Neutrophil (primary cell): Measurements from ENCODE around the gene GRHPR.
"Not testable (repeated sequence)": the region's sequence is repeated elsewhere in the genome, so short reads cannot be mapped to it uniquely, and the experiment has no call there.

Experiments
- H3K27ac ChIP-seq: fragments of 200-600 bp; sonication (generic); 2 replicates; pipeline ENCODE4 v1.5.1; 2016; ENCODE audit warnings: mild to moderate bottlenecking, moderate library complexity
- H3K27me3 ChIP-seq: fragments of 200-600 bp; sonication (generic); 2 replicates; pipeline ENCODE4 v1.6.0; 2016; ENCODE audit warnings: mild to moderate bottlenecking
- H3K36me3 ChIP-seq: fragments of 200-600 bp; sonication (generic); 2 replicates; pipeline ENCODE4 v1.5.1; 2017
- H3K4me1 ChIP-seq, 2 experiments: fragments of 200-600 bp in 1 of 2; sonication (generic) in 1 of 2; 1 replicate in 1 of 2; 2 replicates in 1 of 2; pipeline versions ENCODE4 v1.5.1 to v1.6.1; 2013 to 2016; ENCODE audit warnings: low read depth in 1 of 2, low read length in 1 of 2, mild to moderate bottlenecking in 1 of 2, moderate library complexity in 1 of 2; ENCODE audit not compliant: control insufficient read depth in 1 of 2, insufficient read depth in 1 of 2
- H3K4me3 ChIP-seq, 2 experiments: fragments of 200-600 bp in 1 of 2; sonication (generic) in 1 of 2; 1 replicate in 1 of 2; 2 replicates in 1 of 2; pipeline ENCODE4 v1.5.1; 2013 to 2016; ENCODE audit warnings: low read depth in 1 of 2, low read length in 1 of 2, mild to moderate bottlenecking in 1 of 2, moderate library complexity in 1 of 2
- H3K9me3 ChIP-seq: fragments of 200-600 bp; sonication (generic); 2 replicates; pipeline ENCODE4 v1.5.1; 2016
- TF ChIP-seq, protein P1 (sequence below): fragments of 200-600 bp; sonication (generic); IDR thresholded peaks from 2 replicates; pipeline ENCODE4 v1.5.1; 2016; ENCODE audit warnings: antibody characterized with exemption

Gene GRHPR

DNA sequence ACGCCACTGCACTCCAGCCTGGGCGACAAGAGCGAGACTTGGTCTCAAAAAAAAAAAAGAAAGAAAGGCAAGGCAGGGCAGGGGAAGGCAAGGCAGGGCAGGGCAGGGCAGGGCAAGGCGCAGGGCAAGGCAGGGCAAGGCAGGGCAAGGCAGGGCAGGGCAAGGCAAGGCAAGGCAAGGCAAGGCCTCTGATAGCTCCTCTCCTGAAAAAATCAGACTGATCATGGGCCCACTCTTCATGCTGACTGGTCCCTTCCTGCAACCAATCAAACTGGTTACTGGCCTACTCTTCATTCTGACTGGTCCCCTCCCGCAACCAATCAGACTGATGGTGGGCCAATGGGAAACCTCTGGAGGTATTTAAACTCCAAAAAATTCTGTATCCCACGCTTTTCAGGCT is 46.1 kb downstream of the GRHPR start:
- Histone ChIP-seq H3K9me3 (no peaks in the 10 kb centered on the region), H3K36me3 (no peaks in the 10 kb centered on the region), H3K4me3 (no peak overlapping the region), H3K27ac (no peak overlapping the region), H3K27me3 (peaks cover 12% of the 10 kb centered on the region), H3K4me1 (peaks cover 21 to 23% of the 10 kb centered on the region in 2 experiments)
- TF ChIP-seq, protein P1, sequence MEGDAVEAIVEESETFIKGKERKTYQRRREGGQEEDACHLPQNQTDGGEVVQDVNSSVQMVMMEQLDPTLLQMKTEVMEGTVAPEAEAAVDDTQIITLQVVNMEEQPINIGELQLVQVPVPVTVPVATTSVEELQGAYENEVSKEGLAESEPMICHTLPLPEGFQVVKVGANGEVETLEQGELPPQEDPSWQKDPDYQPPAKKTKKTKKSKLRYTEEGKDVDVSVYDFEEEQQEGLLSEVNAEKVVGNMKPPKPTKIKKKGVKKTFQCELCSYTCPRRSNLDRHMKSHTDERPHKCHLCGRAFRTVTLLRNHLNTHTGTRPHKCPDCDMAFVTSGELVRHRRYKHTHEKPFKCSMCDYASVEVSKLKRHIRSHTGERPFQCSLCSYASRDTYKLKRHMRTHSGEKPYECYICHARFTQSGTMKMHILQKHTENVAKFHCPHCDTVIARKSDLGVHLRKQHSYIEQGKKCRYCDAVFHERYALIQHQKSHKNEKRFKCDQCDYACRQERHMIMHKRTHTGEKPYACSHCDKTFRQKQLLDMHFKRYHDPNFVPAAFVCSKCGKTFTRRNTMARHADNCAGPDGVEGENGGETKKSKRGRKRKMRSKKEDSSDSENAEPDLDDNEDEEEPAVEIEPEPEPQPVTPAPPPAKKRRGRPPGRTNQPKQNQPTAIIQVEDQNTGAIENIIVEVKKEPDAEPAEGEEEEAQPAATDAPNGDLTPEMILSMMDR: no peak

DNA sequence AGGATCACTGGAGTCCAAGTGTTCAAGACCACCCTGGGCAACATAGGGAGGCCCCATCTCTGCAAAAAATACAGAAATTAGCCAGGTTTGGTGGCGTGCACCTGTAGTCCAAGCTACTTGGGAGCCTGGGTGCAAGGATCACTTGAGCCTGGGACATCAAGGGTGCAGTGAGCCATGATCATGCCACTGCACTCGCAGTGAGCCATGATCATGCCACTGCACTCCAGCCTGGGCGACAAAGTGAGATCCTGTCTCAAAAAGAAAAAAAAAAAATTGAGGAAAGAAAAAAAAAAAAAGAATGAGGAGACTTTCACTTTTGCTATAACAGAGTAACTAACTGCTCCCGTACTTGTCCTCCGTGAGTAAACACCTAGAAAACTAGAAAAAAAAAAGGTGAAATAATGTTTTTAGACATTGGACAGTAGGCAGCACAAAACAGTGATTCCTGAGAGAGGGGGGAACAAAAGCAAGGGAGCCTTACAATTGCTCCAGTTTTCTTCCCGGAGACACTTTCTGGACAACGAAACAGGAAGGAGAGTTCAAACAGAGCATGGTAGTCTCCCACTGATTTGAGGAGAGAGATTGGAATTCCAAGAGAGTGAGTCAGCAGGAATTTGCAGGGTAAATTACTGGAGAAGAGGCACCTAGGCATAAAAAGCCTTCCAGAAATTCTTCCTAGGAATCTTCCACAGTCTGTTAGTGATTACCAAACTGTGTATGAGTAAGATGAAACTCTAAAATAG is 49.6 kb downstream of the GRHPR start:
- Histone ChIP-seq H3K36me3 (no peaks in the 10 kb centered on the region), H3K4me1 (peaks cover under 1 to 2% of the 10 kb centered on the region in 2 experiments), H3K9me3 (no peaks in the 10 kb centered on the region), H3K4me3 (no peak overlapping the region), H3K27ac (no peak overlapping the region), H3K27me3 (peaks cover 15% of the 10 kb centered on the region)
- TF ChIP-seq, protein P1: no peak

DNA sequence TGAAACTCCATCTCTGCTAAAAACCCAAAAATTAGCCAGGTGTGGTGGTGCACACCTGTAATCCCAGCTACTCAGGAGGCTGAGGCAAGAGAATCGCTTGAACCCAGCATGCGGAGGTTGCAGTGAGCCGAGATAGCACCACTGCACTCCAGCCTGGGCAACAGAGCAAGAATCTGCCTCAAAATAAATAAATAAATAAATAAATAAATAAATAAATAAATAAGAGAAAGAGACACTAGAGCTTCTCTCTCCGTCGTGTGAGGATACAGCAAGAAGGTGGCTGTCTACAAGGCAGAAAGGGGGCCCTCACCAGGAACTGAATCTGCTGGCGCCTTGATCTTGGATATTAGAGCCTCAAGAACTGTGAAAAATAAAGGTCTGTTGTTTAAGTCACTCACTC is 51.5 kb downstream of the GRHPR start:
- not testable (repeated sequence) for H3K9me3 ChIP-seq, H3K4me3 ChIP-seq, H3K27ac ChIP-seq, H3K4me1 ChIP-seq, H3K36me3 ChIP-seq
- peaks cover 31% of the 10 kb centered on the region for H3K27me3 ChIP-seq

DNA sequence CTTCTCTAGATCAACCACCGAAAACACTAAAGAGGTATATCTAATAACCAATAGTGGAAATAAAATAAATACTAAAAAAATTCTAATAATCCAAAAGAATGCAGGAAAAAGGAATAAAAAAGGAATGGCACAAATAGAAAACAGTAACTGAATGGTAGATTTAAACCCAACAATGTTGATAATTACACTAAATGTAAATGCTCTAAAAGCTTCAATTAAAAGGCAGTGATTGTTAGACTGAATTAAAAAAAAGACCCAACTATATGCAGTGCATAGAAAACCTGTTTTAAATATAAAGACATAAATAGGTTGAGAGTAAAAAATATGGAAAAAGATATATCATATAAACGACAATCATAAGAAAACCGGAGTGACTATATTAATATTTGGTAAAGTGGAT is 51.9 kb downstream of the GRHPR start:
- H3K27me3 ChIP-seq: peaks cover 31% of the 10 kb centered on the region
- TF ChIP-seq, protein P1: no peak

DNA sequence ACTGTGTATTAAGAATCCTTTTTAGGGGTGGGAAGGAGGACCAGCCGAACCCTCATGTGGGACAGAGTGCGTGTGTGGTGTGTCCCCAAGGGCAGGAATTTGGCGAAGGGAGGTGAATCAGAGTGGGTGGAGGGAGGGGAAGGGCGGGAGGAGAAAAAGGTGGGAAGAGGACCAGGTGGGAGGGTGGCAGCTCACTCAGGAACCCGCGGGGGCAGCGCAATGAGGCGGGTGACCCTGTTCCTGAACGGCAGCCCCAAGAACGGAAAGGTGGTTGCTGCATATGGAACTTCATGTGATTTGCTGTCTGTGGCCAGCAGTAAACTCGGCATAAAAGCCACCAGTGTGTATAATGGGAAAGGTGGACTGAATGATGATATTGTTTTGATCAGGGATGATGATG is 54.4 kb downstream of the GRHPR start:
- no peaks in the 10 kb centered on the region for H3K36me3 ChIP-seq
- no peak overlapping the region for H3K27ac ChIP-seq
- TF ChIP-seq, protein P1: no peak

More for the DNA sequence above, 51.9 kb downstream of the GRHPR start:
- Histone ChIP-seq H3K4me1 (no peaks in the 10 kb centered on the region), H3K9me3 (no peaks in the 10 kb centered on the region), H3K4me3 (no peak overlapping the region), H3K36me3 (no peaks in the 10 kb centered on the region), H3K27ac (no peak overlapping the region)

DNA sequence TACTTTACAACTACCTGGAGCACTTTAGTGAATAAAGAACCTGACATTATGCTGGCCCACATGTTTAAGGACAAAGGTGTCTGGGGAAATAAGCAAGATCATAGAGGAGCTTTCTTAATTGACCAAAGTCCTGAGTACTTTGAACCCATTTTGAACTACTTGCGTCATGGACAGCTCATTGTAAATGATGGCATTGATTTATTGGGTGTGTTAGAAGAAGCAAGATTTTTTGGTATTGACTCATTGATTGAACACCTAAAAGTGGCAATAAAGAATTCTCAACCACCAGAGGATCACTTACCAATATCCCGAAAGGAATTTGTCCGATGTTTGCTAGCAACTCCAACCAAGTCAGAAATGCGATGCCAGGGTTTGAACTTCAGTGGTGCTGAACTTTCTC is 54.9 kb downstream of the GRHPR start:
- not testable (repeated sequence) for H3K9me3 ChIP-seq, H3K27ac ChIP-seq, H3K36me3 ChIP-seq, H3K4me1 ChIP-seq, H3K4me3 ChIP-seq
- peaks cover 41% of the 10 kb centered on the region for H3K27me3 ChIP-seq

More for the DNA sequence above, 54.4 kb downstream of the GRHPR start:
- no peaks in the 10 kb centered on the region for H3K9me3 ChIP-seq
- H3K4me3 ChIP-seq: no peak overlapping the region
- peaks cover 39% of the 10 kb centered on the region for H3K27me3 ChIP-seq
- no peaks in the 10 kb centered on the region for H3K4me1 ChIP-seq

DNA sequence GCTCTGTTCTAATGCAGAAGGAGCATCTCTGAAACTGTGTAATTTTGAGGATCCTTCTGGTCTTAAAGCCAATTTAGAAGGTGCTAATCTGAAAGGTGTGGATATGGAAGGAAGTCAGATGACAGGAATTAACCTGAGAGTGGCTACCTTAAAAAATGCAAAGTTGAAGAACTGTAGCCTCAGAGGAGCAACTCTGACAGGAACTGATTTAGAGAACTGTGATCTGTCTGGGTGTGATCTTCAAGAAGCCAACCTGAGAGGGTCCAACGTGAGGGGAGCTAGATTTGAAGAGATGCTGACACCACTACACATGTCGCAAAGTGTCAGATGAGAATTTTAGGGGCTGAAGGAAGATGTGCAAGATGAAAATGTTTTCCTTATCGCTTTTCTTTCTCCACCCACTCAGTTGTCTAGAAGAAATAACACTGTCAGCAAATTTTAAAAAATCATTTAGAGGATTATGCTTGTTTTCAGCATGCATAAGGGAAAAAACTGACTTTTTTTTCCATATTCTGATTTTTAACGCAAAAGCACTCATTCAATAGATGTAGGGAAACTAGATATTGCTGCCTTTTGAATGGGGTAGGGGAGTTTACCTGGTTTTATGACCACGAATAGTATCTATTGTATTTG is 55.6 kb downstream of the GRHPR start:
- H3K27ac ChIP-seq, H3K9me3 ChIP-seq, H3K4me3 ChIP-seq, H3K4me1 ChIP-seq, H3K36me3 ChIP-seq: not testable (repeated sequence)
- H3K27me3 ChIP-seq: peaks cover 41% of the 10 kb centered on the region
